Ishikawa (cell line): ENCODE measurements around the gene FOXJ3.
A peak's percentile ranks its signal among the peaks of the same experiment; 100 is the strongest.

Experiments used
- CEBPB ChIP-seq: IDR thresholded peaks from 2 replicates; pipeline ENCODE4 v1.6.1; 2012
- CREB1 ChIP-seq: IDR thresholded peaks from 2 replicates; pipeline ENCODE4 v1.6.1; 2012; ENCODE audit warnings: low read depth
- EGR1 ChIP-seq: IDR thresholded peaks from 2 replicates; pipeline ENCODE4 v1.6.1; 2012
- EP300 ChIP-seq: IDR thresholded peaks from 2 replicates; pipeline ENCODE4 v1.6.1; 2012; ENCODE audit warnings: borderline replicate concordance
- FOXM1 ChIP-seq: IDR thresholded peaks from 2 replicates; pipeline ENCODE4 v1.6.1; 2012; ENCODE audit warnings: low read depth, borderline replicate concordance
- MAX ChIP-seq: IDR thresholded peaks from 2 replicates; pipeline ENCODE4 v1.6.1; 2012
- NFIC ChIP-seq: IDR thresholded peaks from 2 replicates; pipeline ENCODE4 v1.6.1; 2012
- RAD21 ChIP-seq: IDR thresholded peaks from 2 replicates; pipeline ENCODE4 v1.6.1; 2012; ENCODE audit warnings: low read depth
- TAF1 ChIP-seq: IDR thresholded peaks from 2 replicates; pipeline ENCODE4 v1.6.1; 2012; ENCODE audit warnings: low read depth, mild to moderate bottlenecking
- TCF12 ChIP-seq: IDR thresholded peaks from 2 replicates; pipeline ENCODE4 v1.6.1; 2012; ENCODE audit warnings: low read depth
- TEAD4 ChIP-seq: IDR thresholded peaks from 2 replicates; pipeline ENCODE4 v1.6.1; 2012
- YY1 ChIP-seq: IDR thresholded peaks from 2 replicates; pipeline ENCODE4 v1.6.1; 2012; ENCODE audit warnings: low read depth
- ZBTB7A ChIP-seq: IDR thresholded peaks from 2 replicates; pipeline ENCODE4 v1.6.1; 2012; ENCODE audit warnings: low read depth
- TF ChIP-seq, protein P1 (sequence below): IDR thresholded peaks from 2 replicates; pipeline ENCODE4 v1.6.1; 2012
- TF ChIP-seq, protein P2 (sequence below): IDR thresholded peaks from 2 replicates; pipeline ENCODE4 v1.6.1; 2012; ENCODE audit warnings: low read depth, mild to moderate bottlenecking

The FOXJ3 gene

GRCh38 chr1:42150651-42151050 is 184.4 kb downstream of the FOXJ3 start:
- no peak for TF ChIP-seq ZBTB7A
- no peak for TF ChIP-seq TAF1
- TF ChIP-seq RAD21: no peak
- TF ChIP-seq, protein P1, sequence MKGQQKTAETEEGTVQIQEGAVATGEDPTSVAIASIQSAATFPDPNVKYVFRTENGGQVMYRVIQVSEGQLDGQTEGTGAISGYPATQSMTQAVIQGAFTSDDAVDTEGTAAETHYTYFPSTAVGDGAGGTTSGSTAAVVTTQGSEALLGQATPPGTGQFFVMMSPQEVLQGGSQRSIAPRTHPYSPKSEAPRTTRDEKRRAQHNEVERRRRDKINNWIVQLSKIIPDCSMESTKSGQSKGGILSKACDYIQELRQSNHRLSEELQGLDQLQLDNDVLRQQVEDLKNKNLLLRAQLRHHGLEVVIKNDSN: no peak
- no peak for TF ChIP-seq TEAD4
- TF ChIP-seq CEBPB: no peak
- no peak for TF ChIP-seq YY1
- TF ChIP-seq EP300: no peak
- no peak for TF ChIP-seq NFIC
- TF ChIP-seq CREB1: no peak
- TF ChIP-seq, protein P2, sequence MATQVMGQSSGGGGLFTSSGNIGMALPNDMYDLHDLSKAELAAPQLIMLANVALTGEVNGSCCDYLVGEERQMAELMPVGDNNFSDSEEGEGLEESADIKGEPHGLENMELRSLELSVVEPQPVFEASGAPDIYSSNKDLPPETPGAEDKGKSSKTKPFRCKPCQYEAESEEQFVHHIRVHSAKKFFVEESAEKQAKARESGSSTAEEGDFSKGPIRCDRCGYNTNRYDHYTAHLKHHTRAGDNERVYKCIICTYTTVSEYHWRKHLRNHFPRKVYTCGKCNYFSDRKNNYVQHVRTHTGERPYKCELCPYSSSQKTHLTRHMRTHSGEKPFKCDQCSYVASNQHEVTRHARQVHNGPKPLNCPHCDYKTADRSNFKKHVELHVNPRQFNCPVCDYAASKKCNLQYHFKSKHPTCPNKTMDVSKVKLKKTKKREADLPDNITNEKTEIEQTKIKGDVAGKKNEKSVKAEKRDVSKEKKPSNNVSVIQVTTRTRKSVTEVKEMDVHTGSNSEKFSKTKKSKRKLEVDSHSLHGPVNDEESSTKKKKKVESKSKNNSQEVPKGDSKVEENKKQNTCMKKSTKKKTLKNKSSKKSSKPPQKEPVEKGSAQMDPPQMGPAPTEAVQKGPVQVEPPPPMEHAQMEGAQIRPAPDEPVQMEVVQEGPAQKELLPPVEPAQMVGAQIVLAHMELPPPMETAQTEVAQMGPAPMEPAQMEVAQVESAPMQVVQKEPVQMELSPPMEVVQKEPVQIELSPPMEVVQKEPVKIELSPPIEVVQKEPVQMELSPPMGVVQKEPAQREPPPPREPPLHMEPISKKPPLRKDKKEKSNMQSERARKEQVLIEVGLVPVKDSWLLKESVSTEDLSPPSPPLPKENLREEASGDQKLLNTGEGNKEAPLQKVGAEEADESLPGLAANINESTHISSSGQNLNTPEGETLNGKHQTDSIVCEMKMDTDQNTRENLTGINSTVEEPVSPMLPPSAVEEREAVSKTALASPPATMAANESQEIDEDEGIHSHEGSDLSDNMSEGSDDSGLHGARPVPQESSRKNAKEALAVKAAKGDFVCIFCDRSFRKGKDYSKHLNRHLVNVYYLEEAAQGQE: no peak

DNA sequence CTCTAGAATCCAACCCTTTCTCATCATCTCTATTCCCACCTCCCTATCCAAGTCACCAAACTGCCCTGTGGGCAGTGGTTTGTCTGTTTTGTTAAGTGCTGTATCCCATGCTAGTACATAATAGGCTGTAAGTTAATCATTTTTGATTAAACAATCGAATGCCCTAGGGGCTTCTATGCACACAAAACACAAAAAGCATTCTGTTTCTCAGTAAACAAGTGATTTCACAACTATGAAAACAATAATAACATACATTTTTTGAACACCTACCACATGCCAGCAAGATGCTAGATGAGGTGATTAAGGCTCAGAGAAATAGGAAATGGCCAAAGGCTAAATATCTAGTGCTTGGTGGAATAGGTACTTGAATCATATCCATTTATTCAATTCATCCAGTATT is 186.9 kb downstream of the FOXJ3 start:
- TF ChIP-seq CEBPB (no peak), TEAD4 (no peak), NFIC (no peak), MAX (no peak), TCF12 (no peak), RAD21 (no peak), YY1 (no peak), EGR1 (no peak), TAF1 (no peak), ZBTB7A (no peak), FOXM1 (no peak), EP300 (no peak), CREB1 (no peak)
- TF ChIP-seq, protein P1: no peak
- TF ChIP-seq, protein P2: no peak

GRCh38 chr1:42146626-42147320 is 188.3 kb downstream of the FOXJ3 start:
- peak; percentile 77 for TF ChIP-seq CEBPB
- no peak for TF ChIP-seq NFIC
- peak; percentile 37; the same call in 1 of the 2 replicates for TF ChIP-seq MAX
- no peak for TF ChIP-seq FOXM1
- TF ChIP-seq, protein P1: no peak
- peak; percentile 95 for TF ChIP-seq RAD21

- TF ChIP-seq TEAD4: no peak
- no peak for TF ChIP-seq CREB1
- TF ChIP-seq TAF1: no peak
- no peak for TF ChIP-seq EP300
- no peak for TF ChIP-seq EGR1
- TF ChIP-seq, protein P2: no peak
- TF ChIP-seq TCF12: no peak
- TF ChIP-seq FOXM1: no peak
- no peak for TF ChIP-seq YY1
These were observed 189.0 kb downstream of the FOXJ3 start for GRCh38 chr1:42145764-42146625.
